Astrocyte (in vitro differentiated cells and primary cell): ENCODE results near the gene ABCC1.

Source experiments
- CTCF ChIP-seq: IDR thresholded peaks from 2 replicates; pipeline ENCODE4 v1.5.1; 2011; ENCODE audit warnings: low read depth, mild to moderate bottlenecking, inconsistent platforms, low read length, moderate library complexity; ENCODE audit not compliant: insufficient read depth
- EZH2 ChIP-seq: IDR thresholded peaks from 2 replicates; pipeline ENCODE4 v1.6.1; 2012; ENCODE audit warnings: mild to moderate bottlenecking, low read length, inconsistent platforms; ENCODE audit not compliant: insufficient read depth

- TF ChIP-seq CTCF (no peak), EZH2 (no peak)
Observed at GRCh38 chr16:15958703-15959348, 9.4 kb downstream of the ABCC1 start.
